HG03520 (cell line): ENCODE measurements around the gene SMIM1.

Experiments used
- ATAC-seq: cut with Tn5 transposase; IDR thresholded peaks from one replicate; pipeline ENCODE4 v1.9.1; 2021; ENCODE audit warnings: mild to moderate bottlenecking, moderate library complexity; ENCODE audit not compliant: unreplicated experiment

SMIM1 gene

GRCh38 chr1:3753656-3754454 is 18.7 kb upstream of the SMIM1 start:
- ATAC-seq, result no peak

- ATAC-seq, result no peak
Measured at GRCh38 chr1:3756394-3756793, 16.2 kb upstream of the SMIM1 start.

GRCh38 chr1:3759164-3759563 is 13.4 kb upstream of the SMIM1 start:
- ATAC-seq, result no peak

- ATAC-seq, result no peak
Measured at GRCh38 chr1:3759796-3760195, 12.8 kb upstream of the SMIM1 start.

GRCh38 chr1:3761296-3762010 is 11.1 kb upstream of the SMIM1 start:
- ATAC-seq, result no peak

- ATAC-seq, result no peak
Measured at GRCh38 chr1:3762151-3762872, 10.2 kb upstream of the SMIM1 start.

GRCh38 chr1:3762873-3763228 is 9.7 kb upstream of the SMIM1 start:
- no peak for ATAC-seq

GRCh38 chr1:3763351-3764125 is 9.0 kb upstream of the SMIM1 start:
- no peak for ATAC-seq

- no peak for ATAC-seq
Measured at GRCh38 chr1:3767328-3767925, 5.1 kb upstream of the SMIM1 start.

GRCh38 chr1:3768811-3769390 is 3.6 kb upstream of the SMIM1 start:
- ATAC-seq, result no peak

GRCh38 chr1:3770047-3770765 is 2.3 kb upstream of the SMIM1 start:
- ATAC-seq, result no peak

GRCh38 chr1:3771108-3772026 is 1.2 kb upstream of the SMIM1 start:
- no peak for ATAC-seq

- ATAC-seq, result peak; percentile 43
Measured at GRCh38 chr1:3772027-3772714, 378 bp upstream of the SMIM1 start.

GRCh38 chr1:3773572-3774275 is 1.2 kb downstream of the SMIM1 start:
- ATAC-seq, result no peak

- ATAC-seq, result no peak
Measured at GRCh38 chr1:3774276-3774945, 1.9 kb downstream of the SMIM1 start.

- ATAC-seq, result no peak
Measured at GRCh38 chr1:3774946-3775489, 2.5 kb downstream of the SMIM1 start.
